ENCODE results near the gene PHACTR3.

Gene PHACTR3

GRCh38 chr20:59741073-59741472 lies 136.7 kb downstream of the PHACTR3 start:
- H3K79me2 ChIP-seq (ENCODE audit: insufficient read depth, low read length): no peaks in the 10 kb centered on the region
- H2AFZ ChIP-seq (ENCODE audit: low read length): no peak overlapping the region
- H3K27me3 ChIP-seq (ENCODE audit: insufficient read depth, low read length): no peaks in the 10 kb centered on the region; the same call in 1 of the 2 replicates
- H3K4me1 ChIP-seq (ENCODE audit: insufficient read depth, low read length, severe bottlenecking): no peaks in the 10 kb centered on the region
- H3K36me3 ChIP-seq (ENCODE audit: insufficient read depth, low read length): no peaks in the 10 kb centered on the region
- H4K20me1 ChIP-seq (ENCODE audit: insufficient read depth, low read length): no peaks in the 10 kb centered on the region
- no peaks in the 10 kb centered on the region for H3K9me2 ChIP-seq (ENCODE audit: low read depth, low read length)
- H3K9ac ChIP-seq (ENCODE audit: low read length): no peak overlapping the region
- no peaks in the 10 kb centered on the region for H3F3A ChIP-seq (ENCODE audit: insufficient read depth, low read length)
- no peak overlapping the region for H3K27ac ChIP-seq (ENCODE audit: low read depth, low read length, poor library complexity, severe bottlenecking)
- TF ChIP-seq EZH2 (IDR thresholded peaks at IDR 0.05; ENCODE audit: borderline replicate concordance, low read length) (no peak), CTCF (IDR thresholded peaks at IDR 0.05; ENCODE audit: low read length) (no peak)
- no peak overlapping the region for H3K4me3 ChIP-seq (ENCODE audit: low read depth, low read length, poor library complexity, severe bottlenecking)
- no peaks in the 10 kb centered on the region for H3K9me3 ChIP-seq (ENCODE audit: low read length)
- H3K4me2 ChIP-seq (ENCODE audit: low read length): no peak overlapping the region

GRCh38 chr20:59742351-59743095 lies 138.2 kb downstream of the PHACTR3 start:
- Histone ChIP-seq H3K27me3 (ENCODE audit: insufficient read depth, low read length) (no peaks in the 10 kb centered on the region; the same call in 1 of the 2 replicates), H3K4me3 (ENCODE audit: low read depth, low read length, poor library complexity, severe bottlenecking) (no peak overlapping the region), H4K20me1 (ENCODE audit: insufficient read depth, low read length) (no peaks in the 10 kb centered on the region), H3K4me2 (ENCODE audit: low read length) (no peak overlapping the region), H2AFZ (ENCODE audit: low read length) (no peak overlapping the region), H3K36me3 (ENCODE audit: insufficient read depth, low read length) (no peaks in the 10 kb centered on the region), H3K9ac (ENCODE audit: low read length) (no peak overlapping the region), H3K9me3 (ENCODE audit: low read length) (no peaks in the 10 kb centered on the region), H3K4me1 (ENCODE audit: insufficient read depth, low read length, severe bottlenecking) (no peaks in the 10 kb centered on the region), H3K27ac (ENCODE audit: low read depth, low read length, poor library complexity, severe bottlenecking) (no peak overlapping the region), H3K79me2 (ENCODE audit: insufficient read depth, low read length) (no peaks in the 10 kb centered on the region), H3F3A (ENCODE audit: insufficient read depth, low read length) (no peaks in the 10 kb centered on the region), H3K9me2 (ENCODE audit: low read depth, low read length) (no peaks in the 10 kb centered on the region)
- TF ChIP-seq CTCF (IDR thresholded peaks at IDR 0.05; ENCODE audit: low read length): no peak
- TF ChIP-seq EZH2 (IDR thresholded peaks at IDR 0.05; ENCODE audit: borderline replicate concordance, low read length): no peak

GRCh38 chr20:59743308-59743707 lies 139.0 kb downstream of the PHACTR3 start:
- no peaks in the 10 kb centered on the region for H3K79me2 ChIP-seq (ENCODE audit: insufficient read depth, low read length)
- H3K9me3 ChIP-seq (ENCODE audit: low read length): no peaks in the 10 kb centered on the region

More at GRCh38 chr20:59743308-59743707, 139.0 kb downstream of the PHACTR3 start:
- Histone ChIP-seq H3K27me3 (ENCODE audit: insufficient read depth, low read length) (no peaks in the 10 kb centered on the region; the same call in 1 of the 2 replicates), H3K9ac (ENCODE audit: low read length) (no peak overlapping the region), H3F3A (ENCODE audit: insufficient read depth, low read length) (no peaks in the 10 kb centered on the region), H4K20me1 (ENCODE audit: insufficient read depth, low read length) (no peaks in the 10 kb centered on the region), H3K36me3 (ENCODE audit: insufficient read depth, low read length) (no peaks in the 10 kb centered on the region), H3K4me2 (ENCODE audit: low read length) (no peak overlapping the region), H3K4me3 (ENCODE audit: low read depth, low read length, poor library complexity, severe bottlenecking) (no peak overlapping the region), H2AFZ (ENCODE audit: low read length) (no peak overlapping the region), H3K9me2 (ENCODE audit: low read depth, low read length) (no peaks in the 10 kb centered on the region), H3K4me1 (ENCODE audit: insufficient read depth, low read length, severe bottlenecking) (no peaks in the 10 kb centered on the region), H3K27ac (ENCODE audit: low read depth, low read length, poor library complexity, severe bottlenecking) (no peak overlapping the region)
- TF ChIP-seq EZH2 (IDR thresholded peaks at IDR 0.05; ENCODE audit: borderline replicate concordance, low read length): no peak
- TF ChIP-seq CTCF (IDR thresholded peaks at IDR 0.05; ENCODE audit: low read length): no peak

All from OCI-LY1 (cell line).